GM19328 (cell line): Measurements from ENCODE around the gene OXCT2.
"Not testable (repeated sequence)": the region's sequence is repeated elsewhere in the genome, so short reads cannot be mapped to it uniquely, and the experiment has no call there.

ENCODE experiments used
- ATAC-seq: cut with Tn5 transposase; IDR thresholded peaks from one replicate; pipeline ENCODE4 v1.9.1; 2021; ENCODE audit warnings: mild to moderate bottlenecking, moderate library complexity; ENCODE audit not compliant: unreplicated experiment

Gene OXCT2

DNA sequence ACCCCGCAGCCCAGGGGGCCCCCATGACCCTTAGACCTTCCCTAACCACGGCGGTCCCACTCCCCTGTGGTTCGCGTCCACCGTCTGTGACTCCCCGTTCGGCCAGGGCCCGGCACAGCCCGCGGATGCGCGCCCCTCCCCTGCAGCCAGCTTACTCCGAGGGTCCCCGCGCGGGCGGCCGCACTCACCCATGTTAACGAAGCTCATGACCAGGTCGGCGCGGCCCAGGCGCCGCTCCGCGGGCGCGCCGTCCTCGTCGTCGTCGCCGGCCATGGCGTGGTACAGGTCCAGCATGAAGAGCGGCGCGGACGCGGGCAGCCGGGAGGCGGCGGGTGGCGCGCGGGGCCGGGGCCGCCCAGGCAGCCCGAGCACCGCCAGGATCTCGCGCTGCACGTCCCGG lies 16.8 kb upstream of the OXCT2 start:
- ATAC-seq: not testable (repeated sequence)

DNA sequence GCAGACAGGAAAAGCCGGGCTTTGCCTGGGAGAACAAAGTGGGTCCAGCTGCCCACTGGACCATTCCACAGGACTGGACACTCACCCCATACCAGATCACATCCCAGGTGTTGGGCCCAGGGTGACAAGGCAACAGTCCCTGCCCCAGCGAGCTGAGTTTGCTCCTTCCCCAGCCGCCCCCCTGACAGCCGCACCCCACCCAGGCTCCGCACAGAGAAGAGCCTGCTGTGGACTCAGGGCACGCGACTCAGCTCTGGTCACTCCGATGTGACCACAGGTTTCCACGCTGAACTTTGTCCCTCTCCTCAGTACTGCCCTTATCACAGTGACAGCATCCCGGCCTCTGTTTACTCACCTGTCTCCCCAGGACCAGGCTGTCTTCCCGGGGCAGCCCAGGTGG lies 16.3 kb upstream of the OXCT2 start:
- ATAC-seq: no peak

DNA sequence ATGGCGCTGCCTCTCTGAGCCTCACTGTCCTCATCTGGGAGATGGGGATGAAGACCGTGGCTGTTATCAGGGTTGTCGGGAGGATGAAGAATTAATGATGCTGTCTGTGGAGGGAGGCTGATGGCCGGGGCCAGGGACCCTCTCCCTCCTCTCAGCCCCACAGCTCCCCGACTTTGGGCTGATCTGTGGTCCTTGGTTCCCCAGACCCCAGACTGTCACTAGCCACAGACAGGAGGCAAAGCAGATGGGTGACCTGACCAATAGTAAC lies 15.9 kb upstream of the OXCT2 start:
- ATAC-seq: not testable (repeated sequence)

DNA sequence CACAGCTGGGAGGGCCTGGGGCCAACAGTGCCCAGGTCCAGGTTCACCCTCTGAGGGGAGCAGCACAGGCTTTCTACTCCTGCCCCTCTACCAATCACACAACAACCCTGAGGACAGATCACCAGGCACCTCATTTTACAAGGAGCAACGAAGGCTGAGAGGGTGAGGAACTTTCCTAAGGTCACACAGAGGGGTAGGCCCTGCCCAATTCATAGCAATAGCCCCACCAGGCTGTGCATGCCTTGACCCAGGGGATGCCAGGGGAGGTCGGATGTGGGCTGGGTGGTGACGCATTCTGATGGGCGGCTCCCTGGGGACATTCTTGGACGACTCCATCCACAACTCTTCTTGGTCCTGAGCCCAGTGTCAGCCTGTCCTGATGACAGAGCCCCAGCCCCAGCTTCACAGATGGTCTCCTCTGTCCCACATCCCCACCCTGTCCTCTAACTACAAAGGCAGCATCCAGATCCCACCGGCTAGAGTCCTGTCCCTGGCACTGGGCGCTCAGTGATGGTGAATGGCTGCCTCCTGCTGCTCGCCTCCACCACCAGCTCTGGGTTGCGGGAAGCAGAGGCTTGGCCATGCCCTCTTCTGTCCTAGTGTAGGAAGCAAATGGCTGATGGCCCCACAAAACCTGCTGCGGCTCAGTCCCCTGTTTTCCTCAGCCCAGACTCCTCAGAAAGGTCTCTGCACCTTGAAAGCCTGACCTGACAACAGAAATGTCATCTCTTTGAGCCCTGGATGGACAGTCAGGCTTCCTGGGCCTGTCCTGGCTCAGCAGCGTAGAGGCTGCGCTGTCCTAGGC lies 15.4 kb upstream of the OXCT2 start:
- ATAC-seq: not testable (repeated sequence)

DNA sequence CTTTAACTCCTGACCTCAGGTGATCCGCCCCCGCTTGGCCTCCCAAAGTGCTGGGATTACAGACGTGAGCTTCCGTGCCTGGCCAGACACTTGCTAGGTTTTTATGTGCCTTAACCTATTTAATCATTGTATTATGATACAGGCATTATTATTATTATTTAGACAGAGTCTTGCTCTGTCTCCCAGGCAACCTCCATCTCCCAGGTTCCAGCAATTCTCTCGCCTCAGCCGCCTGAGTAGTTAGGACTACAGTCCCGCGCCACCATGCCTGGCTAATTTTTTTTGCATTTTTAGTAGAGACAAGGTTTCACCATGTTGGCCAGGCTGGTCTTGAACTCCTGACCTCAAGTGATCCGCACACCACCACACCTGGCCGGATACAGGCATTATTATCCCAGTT lies 11.5 kb upstream of the OXCT2 start:
- ATAC-seq: not testable (repeated sequence)

DNA sequence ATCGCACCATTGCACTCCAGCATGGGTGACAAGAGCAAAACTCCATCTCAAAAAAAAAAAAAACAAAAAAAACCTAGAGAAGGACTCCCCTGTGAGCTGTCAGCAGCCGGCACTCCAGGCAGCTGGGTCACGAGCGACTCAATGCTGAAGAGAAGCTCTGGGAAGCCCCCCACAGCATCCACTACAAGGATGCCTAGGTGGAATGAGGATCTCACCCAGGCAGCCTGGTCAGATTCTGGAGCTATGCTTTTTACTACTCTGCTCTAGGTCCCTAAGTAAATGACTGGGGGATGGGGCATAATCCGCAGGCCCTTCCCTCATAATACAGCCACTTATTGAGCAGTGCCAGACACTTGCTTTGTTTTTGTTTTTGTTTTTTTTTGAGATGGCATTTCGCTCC lies 11.0 kb upstream of the OXCT2 start:
- ATAC-seq: no peak

DNA sequence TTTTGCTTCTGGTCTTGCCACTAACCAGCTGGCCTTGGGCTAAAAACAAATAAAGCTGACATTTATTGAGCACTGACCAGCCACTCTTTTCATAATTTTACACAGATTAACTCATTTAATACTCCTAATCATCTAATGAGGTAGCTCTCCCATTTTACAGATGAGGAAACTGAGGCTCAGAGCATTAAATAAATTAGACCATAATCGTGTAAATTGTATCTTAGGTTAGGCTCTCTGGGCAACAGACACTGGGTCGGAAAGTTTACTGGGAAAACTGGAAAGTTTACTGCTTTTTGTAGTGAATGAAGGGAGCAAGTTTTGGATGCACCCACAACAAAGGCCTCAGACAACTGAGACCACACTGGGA lies 10.2 kb upstream of the OXCT2 start:
- no peak for ATAC-seq

DNA sequence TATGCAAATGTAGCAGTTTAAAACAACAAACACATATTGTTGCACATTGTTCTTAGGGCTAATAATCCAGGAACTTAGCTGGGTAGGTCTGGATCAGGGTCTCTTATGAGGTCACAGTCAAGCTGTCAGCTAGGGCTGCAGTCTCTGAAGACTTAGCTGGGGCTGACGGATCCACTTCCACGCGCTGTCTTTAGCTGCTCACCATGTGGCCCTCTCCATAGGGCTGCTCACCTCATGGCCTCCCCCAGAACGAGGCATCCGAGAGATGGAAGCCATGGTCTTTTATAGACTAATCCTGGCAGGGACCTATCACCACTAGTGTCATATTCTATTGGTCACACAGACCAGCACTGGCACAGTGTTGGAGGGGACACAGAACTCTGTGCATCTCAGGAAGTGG lies 8.7 kb upstream of the OXCT2 start:
- no peak for ATAC-seq

DNA sequence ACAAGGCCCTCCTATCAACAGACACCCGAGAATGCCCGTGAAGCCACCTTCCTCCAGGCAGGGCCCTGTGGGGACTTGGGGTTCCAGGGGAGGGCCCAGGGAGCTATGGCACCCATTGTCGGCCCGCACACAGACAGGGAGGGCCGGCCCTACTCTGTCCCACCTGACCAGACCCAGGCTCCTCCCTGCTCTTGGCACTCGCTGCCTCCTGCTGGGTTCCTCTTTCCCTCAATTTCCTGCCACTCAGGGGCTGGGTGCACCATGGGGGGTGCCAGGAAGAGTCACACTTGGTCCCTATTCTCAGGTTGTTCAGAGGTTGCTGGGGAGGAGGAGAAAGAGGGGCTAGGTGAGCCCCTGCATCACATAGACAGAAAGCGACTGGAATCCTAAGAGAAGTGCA lies 8.0 kb upstream of the OXCT2 start:
- ATAC-seq: no peak

DNA sequence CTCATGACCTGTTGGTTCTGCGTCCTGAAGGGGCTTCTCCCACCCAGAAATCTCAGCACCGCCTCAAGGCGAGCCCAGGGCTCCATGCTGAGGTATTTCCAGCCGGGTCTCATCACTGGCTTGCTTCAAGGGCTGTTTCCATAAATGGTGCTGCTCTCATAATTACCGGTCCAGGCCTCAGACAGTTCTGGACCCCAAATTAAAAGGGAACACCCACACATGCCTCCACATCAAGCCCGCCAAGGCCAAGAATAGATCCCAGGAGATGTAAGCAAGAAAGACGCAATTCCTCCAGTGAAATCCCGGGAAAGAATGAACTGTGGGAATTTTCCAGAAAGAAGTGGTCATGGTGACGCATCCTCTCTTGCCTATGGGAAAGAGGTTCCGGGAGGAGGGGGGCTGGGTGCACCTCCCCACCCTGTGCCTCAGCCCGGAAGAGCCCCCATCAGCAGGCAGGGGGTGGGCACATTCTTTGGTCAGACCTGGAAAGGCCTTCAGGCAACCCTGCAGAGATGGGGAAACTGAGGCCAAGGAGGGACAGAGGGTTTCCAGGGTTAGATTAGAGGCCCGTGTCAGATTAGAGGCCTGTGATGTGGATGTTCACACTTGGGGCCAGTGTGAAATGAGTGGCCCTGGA lies 7.4 kb upstream of the OXCT2 start:
- ATAC-seq: not testable (repeated sequence)

DNA sequence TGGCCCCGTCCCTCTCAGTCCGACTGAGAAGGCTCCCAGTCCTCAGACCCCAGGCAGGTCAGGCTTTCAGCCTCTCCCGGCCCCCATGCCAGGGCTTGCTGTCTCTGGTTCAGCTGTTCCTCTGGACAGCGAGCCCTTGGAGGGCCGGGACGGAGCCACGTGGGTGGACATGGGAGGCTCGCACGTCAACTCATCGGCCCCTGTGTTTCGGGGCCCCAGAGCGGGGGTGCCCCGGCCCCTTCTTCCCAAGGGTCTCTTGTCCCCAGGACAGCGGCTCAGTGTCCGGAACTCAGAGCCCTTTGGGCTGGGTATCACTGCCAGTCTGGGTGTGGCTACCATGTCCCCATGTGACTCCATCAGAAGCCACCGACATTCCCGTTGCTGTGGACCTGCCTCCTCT lies 6.7 kb upstream of the OXCT2 start:
- ATAC-seq: not testable (repeated sequence)

DNA sequence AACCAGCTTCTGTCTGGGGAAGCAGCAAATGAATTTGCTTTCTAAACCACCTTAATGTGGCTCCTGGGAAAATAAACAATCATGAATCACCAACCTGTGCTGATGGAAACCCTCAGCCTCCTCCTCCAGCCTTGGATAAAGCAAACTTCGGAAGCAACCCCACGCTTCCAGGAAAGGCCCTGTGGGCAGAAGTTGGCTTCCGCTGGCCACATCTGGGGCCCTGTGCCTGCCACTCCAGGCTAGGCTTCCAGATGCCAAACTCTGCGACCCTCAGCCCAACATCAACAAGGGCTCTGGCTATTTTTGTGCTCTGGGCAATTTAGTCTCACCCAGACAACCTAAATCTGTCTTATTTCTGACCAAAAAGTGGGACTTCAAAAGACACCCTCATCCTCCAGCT lies 6.2 kb upstream of the OXCT2 start:
- no peak for ATAC-seq

DNA sequence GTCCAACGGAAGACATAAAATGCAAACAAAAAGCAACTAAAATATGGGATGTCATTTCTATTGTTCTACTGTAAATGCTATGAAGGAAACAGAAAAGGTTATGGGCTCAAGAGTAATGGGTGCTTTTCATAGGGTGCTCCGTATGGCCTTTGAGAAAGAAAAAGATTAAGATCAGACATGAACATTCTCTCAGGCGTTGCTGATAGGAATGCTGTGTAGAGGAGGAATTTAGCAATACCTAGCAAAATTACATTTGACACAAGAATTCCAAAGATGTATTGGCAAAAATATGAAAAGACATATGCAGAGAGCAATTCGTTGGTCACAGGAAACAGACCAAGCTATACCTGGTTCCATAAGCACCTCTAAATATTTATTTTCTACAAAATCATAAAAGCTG lies 5.7 kb upstream of the OXCT2 start:
- no peak for ATAC-seq

DNA sequence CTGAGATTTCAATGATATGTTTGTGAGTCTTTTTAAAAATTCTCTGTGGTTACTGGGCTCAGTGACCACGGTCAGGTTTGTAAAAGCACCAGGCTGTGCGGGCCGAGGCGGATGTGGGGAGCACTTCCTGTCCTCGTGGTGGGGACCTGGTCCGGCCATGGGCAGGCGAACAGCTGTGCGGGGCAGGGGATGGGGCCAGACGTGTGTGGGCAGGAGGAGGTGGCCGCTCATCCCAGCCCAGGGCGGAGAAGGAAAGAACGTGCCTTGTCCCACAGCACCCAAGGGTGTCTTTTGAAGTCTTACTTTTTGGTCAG lies 5.2 kb upstream of the OXCT2 start:
- ATAC-seq: no peak

DNA sequence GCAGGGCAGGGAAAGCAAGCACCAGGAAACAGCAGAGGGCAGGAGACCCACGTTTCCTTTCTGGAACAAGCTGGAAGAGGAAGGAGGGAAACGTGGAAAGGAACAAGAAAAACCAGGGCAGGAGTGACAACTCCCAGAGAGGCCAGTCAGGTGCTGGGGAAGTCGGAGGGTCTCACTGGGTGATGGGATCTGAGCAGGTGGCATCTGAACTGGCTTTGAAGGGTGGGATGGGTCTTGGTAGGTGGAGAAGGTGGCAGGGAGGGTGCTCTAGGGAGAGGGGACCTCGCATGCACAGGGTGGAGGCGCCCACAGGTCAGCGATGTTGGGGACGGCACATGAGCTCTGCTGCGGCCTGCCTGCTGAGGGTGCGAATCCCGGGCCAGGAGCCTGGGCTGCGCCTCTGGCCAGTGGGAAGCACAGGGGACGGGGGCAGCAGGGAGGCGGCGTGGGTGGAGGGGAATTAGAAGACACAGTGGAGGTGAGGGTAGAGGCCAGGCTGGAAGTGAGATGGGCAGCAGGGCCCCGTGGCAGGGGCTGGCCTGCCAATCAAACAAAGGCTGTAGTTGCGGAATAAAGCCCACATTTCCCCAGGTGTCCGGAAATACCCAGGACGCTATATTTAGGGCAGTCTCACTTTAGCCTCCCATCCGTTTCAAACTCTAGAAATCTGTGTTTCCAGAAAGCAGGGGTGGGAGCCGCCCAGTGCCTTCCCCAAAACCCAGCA lies 4.7 kb upstream of the OXCT2 start:
- not testable (repeated sequence) for ATAC-seq

DNA sequence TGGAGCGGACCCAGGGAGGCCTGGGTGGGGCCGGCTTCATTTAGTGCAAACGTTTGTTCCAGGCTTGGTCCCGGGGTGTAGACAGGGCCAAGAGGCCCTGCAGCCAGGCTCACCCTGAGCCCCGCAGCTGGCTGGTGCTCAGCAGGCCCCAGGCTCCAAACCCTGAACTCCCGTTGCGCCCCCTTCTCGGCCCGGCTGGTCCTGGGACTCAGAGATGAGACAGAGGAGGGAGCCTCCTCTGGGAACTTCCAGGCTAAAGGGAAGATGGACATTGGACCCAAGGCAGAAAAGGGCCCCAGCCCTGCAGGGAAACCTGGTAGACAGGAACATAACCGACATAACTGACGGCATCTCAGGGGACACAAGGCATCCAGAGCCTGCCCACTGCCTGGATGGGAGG lies 4.0 kb upstream of the OXCT2 start:
- not testable (repeated sequence) for ATAC-seq

DNA sequence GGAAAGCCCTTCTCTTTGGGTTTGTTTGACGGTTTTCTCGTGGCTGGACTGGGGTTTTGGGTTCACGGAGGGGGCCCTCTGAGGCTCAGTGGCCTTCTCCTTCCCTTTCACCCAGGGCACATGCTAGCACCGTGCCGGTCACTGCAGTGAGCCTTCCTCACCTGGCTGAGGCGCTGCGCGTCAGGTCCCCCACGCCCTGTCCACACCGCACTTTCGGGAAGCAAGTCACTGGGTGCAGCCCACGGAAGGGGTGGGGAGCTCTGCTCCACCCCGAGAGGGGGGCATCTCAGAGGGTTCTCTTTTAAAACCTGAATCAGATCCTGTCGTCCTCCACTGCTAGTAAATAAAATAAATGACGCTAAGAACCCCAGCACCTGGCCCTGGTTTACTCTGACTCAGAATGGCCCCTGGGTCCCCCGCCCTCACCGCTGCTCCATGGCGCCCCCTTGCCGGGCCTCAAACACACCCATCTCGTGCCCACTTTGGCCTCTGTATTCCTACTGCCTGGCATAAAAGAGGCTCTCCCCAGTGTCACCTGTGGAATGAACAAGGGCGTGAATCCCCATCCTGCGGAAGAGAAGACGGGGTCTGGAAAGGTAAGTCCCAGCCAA lies 2.3 kb upstream of the OXCT2 start:
- not testable (repeated sequence) for ATAC-seq

DNA sequence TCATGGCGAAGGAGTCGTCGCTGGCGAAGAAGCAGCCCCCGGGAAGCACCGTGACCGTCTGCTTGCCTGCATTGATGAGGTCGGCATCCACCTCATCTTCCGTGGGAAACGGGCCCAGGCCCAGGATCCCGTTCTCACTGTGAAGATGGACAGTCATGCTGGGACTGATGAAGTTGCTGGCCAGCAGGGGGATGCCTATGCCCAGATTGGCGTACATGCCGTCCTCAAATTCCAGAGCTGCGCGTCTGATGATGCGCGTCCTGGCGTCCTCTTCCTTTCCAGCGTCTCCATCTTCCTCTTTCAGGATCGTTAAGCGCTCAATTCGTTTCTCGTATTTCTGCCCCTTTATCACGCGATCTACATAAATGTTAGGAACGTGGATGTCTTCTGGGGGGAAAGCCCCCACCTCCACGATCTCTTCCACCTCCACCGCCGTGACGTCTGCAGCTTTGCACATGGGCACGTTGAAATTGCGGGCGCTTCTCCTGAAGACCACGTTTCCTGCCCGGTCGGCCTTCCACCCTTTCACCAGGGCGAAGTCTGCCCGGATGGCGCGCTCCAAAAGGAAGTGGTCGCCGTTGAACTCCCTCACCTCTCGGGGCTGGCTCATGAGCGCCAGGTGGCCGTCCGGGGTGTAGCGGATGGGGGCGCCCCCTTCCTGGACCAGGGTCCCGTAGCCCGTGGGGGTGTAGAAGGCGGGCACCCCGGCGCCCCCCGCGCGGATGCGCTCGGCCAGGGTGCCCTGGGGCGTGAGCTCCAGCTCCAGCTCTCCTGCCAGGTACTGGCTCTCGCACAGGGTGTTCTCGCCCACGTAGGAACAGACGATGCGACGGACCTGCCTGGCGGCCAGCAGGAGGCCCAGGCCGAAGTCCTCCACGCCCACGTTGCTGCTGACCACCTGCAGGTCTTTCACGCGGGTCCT lies 787 bp downstream of the OXCT2 start:
- ATAC-seq: not testable (repeated sequence)

DNA sequence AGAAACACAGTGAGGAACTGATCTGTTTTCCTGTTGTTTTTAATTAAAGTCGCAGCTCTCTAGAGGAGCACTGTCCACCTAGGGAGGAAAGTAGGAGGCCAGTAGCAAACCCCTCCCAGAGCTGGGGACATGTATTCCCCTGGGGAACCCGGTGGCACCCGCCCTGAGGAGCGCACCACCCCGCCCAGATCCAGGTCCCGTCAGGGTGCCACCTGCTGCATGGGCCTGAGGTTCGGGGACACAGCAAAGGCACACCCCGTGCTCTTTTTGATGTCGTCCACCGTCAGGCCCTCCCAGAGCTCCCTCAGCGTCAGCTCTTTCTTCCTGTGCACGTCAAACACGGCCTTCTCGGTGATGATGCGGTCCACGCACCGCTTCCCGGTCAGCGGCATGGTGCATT lies 1.6 kb downstream of the OXCT2 start:
- not testable (repeated sequence) for ATAC-seq

DNA sequence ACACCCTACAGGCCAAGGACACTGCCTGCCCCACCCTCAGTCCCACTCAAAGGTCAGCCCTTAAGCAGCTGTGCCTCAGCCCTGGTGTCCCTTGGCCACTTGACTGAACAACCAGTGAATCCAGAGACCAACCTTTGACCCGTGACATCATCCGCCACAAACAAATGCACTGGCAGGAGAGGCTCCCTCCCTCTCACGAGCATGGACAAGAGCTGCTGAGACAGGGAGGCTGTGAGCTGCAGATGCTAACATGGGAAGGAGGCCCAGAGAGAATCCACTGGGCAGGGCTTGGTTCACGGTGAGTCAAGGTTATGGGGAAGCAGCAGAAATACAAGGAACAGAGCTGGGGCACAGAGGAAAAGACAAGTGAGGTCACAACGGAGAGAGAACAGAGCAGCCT lies 4.7 kb downstream of the OXCT2 start:
- ATAC-seq: not testable (repeated sequence)

DNA sequence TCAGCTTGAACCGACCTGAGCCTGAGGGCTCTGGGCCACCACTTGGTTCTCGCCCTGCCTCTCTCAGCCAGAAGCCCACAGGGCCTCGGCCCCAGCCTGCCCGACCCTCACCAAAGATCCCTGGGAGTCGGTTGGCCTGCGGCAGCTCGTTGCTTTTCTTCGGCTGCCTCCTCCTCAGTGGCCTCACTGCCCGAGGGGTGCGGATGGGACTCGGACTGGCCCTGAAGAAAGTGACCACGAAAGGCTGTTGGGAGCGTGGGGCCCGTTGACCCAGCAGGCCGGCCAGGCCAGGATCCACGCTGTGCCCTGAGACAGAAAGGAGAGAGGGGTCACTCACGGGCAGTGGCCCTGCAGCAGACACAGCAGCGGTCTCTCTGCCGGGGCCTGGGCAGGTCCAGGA lies 6.6 kb downstream of the OXCT2 start:
- not testable (repeated sequence) for ATAC-seq
